Parathyroid adenoma (tissue), 2 donors: ENCODE measurements around the gene XPNPEP1.

Source experiments
- H2AFZ ChIP-seq: fragments of 300-600 bp; sonication (generic); one replicate; pipeline ENCODE4 v1.7.0; 2017; ENCODE audit warnings: antibody characterized with exemption, mild to moderate bottlenecking
- H3K27ac ChIP-seq: fragments of 300-600 bp; sonication (generic); one replicate; pipeline ENCODE4 v1.7.0; 2017
- H3K27me3 ChIP-seq: fragments of 300-600 bp; sonication (generic); one replicate; pipeline ENCODE4 v1.7.0; 2017; ENCODE audit warnings: low read length; ENCODE audit not compliant: control insufficient read depth, insufficient read depth
- H3K36me3 ChIP-seq: fragments of 300-600 bp; sonication (generic); one replicate; pipeline ENCODE4 v1.7.0; 2017; ENCODE audit warnings: low read length; ENCODE audit not compliant: control insufficient read depth, insufficient read depth
- H3K4me1 ChIP-seq: fragments of 300-600 bp; sonication (generic); one replicate; pipeline ENCODE4 v1.7.0; 2017; ENCODE audit warnings: control low read depth
- H3K4me2 ChIP-seq: fragments of 300-600 bp; sonication (generic); one replicate; pipeline ENCODE4 v1.7.0; 2017; ENCODE audit warnings: low read length
- H3K4me3 ChIP-seq: fragments of 300-600 bp; sonication (generic); one replicate; pipeline ENCODE4 v1.7.0; 2017; ENCODE audit warnings: low read depth, low read length
- H3K79me2 ChIP-seq: fragments of 300-600 bp; sonication (generic); one replicate; pipeline ENCODE4 v1.7.0; 2017; ENCODE audit warnings: control low read depth
- H3K9ac ChIP-seq: fragments of 300-600 bp; sonication (generic); one replicate; pipeline ENCODE4 v1.7.0; 2017; ENCODE audit warnings: mild to moderate bottlenecking
- H3K9me3 ChIP-seq: fragments of 300-600 bp; sonication (generic); one replicate; pipeline ENCODE4 v1.7.0; 2017; ENCODE audit warnings: low read length; ENCODE audit not compliant: control insufficient read depth
- CTCF ChIP-seq: fragments of 300-600 bp; sonication (generic); IDR thresholded peaks from one replicate; pipeline ENCODE4 v1.7.0; 2017; ENCODE audit warnings: antibody characterized with exemption, mild to moderate bottlenecking
- donor health status: primary hyperparathyroidism.

The XPNPEP1 gene

GRCh38 chr10:109914966-109915365 is 8.3 kb downstream of the XPNPEP1 start:
- peaks cover 5% of the 10 kb centered on the region for H3K79me2 ChIP-seq
- H3K9ac ChIP-seq = no peak overlapping the region
- H3K4me2 ChIP-seq = no peak overlapping the region
- no peaks in the 10 kb centered on the region for H3K36me3 ChIP-seq
- H3K27ac ChIP-seq = no peak overlapping the region
- no peak for TF ChIP-seq CTCF
- no peak overlapping the region for H2AFZ ChIP-seq
- H3K4me3 ChIP-seq = no peak overlapping the region
- no peaks in the 10 kb centered on the region for H3K9me3 ChIP-seq
- no peaks in the 10 kb centered on the region for H3K4me1 ChIP-seq
- no peaks in the 10 kb centered on the region for H3K27me3 ChIP-seq

- no peak overlapping the region for H2AFZ ChIP-seq
- H3K4me3 ChIP-seq = no peak overlapping the region
- no peak for TF ChIP-seq CTCF
- H3K27ac ChIP-seq = no peak overlapping the region
- H3K36me3 ChIP-seq = no peaks in the 10 kb centered on the region
- H3K4me2 ChIP-seq = no peak overlapping the region
- peaks cover 5% of the 10 kb centered on the region for H3K79me2 ChIP-seq
- H3K27me3 ChIP-seq = no peaks in the 10 kb centered on the region
- H3K4me1 ChIP-seq = no peaks in the 10 kb centered on the region
- no peaks in the 10 kb centered on the region for H3K9me3 ChIP-seq
- no peak overlapping the region for H3K9ac ChIP-seq
Observed at GRCh38 chr10:109913306-109913892, 9.9 kb downstream of the XPNPEP1 start.

DNA sequence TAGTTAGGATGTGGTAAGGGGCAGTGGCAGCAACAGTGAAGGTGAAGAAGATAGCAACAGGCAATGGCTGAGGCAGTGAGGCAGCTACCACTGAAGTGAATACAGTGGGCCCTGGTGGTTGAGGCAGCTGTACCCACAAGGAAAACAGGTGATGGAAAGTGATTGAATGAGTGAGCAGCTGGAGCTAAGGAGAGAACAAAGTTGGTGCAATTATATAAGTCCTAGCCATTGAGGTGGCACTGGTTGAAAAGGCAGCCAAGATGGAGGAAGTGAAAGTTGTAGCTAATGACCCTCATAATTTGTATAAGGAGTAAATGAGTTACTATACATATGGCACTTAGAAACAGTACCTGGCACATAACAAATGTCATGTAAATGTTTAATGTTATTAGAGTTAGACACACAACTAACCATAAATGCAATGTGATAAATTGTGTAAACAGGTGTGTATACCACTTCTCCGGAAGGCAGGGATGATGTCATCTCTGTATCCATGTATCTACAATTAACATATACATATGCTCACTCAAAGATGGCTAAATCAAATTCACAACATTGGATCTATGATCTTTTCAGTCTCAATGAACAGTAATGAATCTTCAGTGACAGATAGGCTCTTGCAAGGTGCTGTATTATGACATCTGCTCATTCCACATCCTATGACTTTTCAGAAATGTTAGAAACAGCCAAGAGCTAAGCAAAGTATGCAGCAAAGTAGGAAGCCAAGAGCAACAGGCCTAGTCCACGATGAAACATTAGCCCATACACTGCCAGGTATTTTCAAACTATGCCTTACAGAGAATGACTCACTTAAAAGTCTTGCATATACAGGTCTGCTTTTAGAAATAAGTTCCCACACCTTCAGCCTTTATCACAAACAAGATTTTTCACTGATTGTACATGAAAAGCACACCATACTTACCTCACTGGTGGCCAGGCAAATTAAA is 10.7 kb downstream of the XPNPEP1 start:
- H3K9ac ChIP-seq = no peak overlapping the region
- H3K4me3 ChIP-seq = no peak overlapping the region
- no peaks in the 10 kb centered on the region for H3K27me3 ChIP-seq
- H3K27ac ChIP-seq = no peak overlapping the region
- no peaks in the 10 kb centered on the region for H3K4me1 ChIP-seq
- H3K9me3 ChIP-seq = no peaks in the 10 kb centered on the region
- H3K36me3 ChIP-seq = no peaks in the 10 kb centered on the region
- H3K4me2 ChIP-seq = no peak overlapping the region
- TF ChIP-seq CTCF = no peak
- H3K79me2 ChIP-seq = peaks cover 5% of the 10 kb centered on the region
- no peak overlapping the region for H2AFZ ChIP-seq

DNA sequence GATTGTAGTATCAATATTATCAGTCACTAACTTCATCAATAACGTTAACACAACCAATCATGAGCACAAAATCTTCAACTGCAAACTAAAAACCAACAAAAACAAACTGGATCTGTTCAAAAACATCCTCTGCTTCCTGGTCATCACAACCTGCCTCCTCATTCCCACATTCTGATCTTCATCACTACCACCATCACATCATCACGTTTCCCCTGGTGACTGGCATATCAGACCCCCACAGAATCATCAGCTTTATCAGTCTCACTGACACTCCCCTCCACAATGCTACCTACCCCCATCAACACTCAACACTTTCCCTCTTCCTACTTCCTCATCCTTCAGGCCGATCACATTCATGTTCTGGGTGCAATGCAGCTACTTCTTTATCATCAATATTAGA is 11.4 kb downstream of the XPNPEP1 start:
- Histone ChIP-seq H3K4me3 (no peak overlapping the region), H3K27me3 (no peaks in the 10 kb centered on the region), H3K79me2 (peaks cover 5% of the 10 kb centered on the region), H3K36me3 (no peaks in the 10 kb centered on the region), H3K9me3 (no peaks in the 10 kb centered on the region), H3K9ac (no peak overlapping the region), H3K4me1 (peaks cover under 1% of the 10 kb centered on the region), H3K27ac (no peak overlapping the region), H2AFZ (no peak overlapping the region), H3K4me2 (no peak overlapping the region)
- TF ChIP-seq CTCF = no peak
